ENCODE data around the gene NCAPG2. TPM values are rescaled to one million over a fixed set of nuclear protein-coding genes. Genes with fewer than 3 reads are reported as not detected.

The NCAPG2 gene
- total and polyA plus RNA-seq, 10 of the 15 experiments (the other 5 are each of a cell fraction or from before 2014, with no cell fraction given) = 11.2 to 78.2 (median 49.2) TPM

GRCh38 chr7:158582089-158582456 is 122.5 kb downstream of the NCAPG2 start:
- ChIA-PET CTCF (no interaction called here), SMC1A (ENCODE audit: uncharacterized antibody, unreplicated experiment) (no interaction called here), POLR2A (no interaction called here), RAD21 (ENCODE audit: unreplicated experiment) (no interaction called here)
- no peak overlapping the region for H2AFZ ChIP-seq (ENCODE audit: control insufficient read depth, low read depth, low read length)
- no peaks in the 10 kb centered on the region for H4K20me1 ChIP-seq (ENCODE audit: control insufficient read depth, insufficient read depth)
- no peaks in the 10 kb centered on the region; the same call in 2 of the 3 replicates for H3K9me3 ChIP-seq (replicated peaks; ENCODE audit: control insufficient read depth, insufficient read depth, low read length)
- no peak overlapping the region for H3K4me2 ChIP-seq (ENCODE audit: control insufficient read depth, insufficient read depth)
- H3K27ac ChIP-seq (ENCODE audit: control insufficient read depth, insufficient read depth) = no peak overlapping the region
- 54% methylated on average over 6 of the region's 6 CpGs for WGBS (ENCODE audit: insufficient coverage, insufficient replicate concordance, low lambda C conversion rate, missing lambda C conversion rate)
- ATAC-seq (no peak), DNase-seq (ENCODE audit: low read depth, low spot score) (no peak), FAIRE-seq (no peak)
- BruUV-seq (replicated peaks) = no TSS peak
- no peak overlapping the region for H3K4me3 ChIP-seq
- no peaks in the 10 kb centered on the region for H3K27me3 ChIP-seq (replicated peaks in 1 of 2; ENCODE audit: control insufficient read depth in 2 of 2, insufficient read depth in 2 of 2, low read length in 1 of 2)
- H3K9ac ChIP-seq (ENCODE audit: control insufficient read depth, insufficient read depth, low read length) = no peak overlapping the region
- H3K4me1 ChIP-seq (ENCODE audit: control insufficient read depth, insufficient read depth, low read length) = no peaks in the 10 kb centered on the region
- H3K36me3 ChIP-seq (ENCODE audit: control insufficient read depth in 2 of 2, insufficient read depth in 2 of 2, low read length in 1 of 2) = no peaks in the 10 kb centered on the region
- TF ChIP-seq, protein P1, sequence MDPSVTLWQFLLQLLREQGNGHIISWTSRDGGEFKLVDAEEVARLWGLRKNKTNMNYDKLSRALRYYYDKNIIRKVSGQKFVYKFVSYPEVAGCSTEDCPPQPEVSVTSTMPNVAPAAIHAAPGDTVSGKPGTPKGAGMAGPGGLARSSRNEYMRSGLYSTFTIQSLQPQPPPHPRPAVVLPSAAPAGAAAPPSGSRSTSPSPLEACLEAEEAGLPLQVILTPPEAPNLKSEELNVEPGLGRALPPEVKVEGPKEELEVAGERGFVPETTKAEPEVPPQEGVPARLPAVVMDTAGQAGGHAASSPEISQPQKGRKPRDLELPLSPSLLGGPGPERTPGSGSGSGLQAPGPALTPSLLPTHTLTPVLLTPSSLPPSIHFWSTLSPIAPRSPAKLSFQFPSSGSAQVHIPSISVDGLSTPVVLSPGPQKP (IDR thresholded peaks at IDR 0.05; ENCODE audit: low read depth, low read length) = no peak
- TF ChIP-seq STAT3 (IDR thresholded peaks at IDR 0.05; ENCODE audit: low read depth, low read length) (no peak), SP1 (IDR thresholded peaks at IDR 0.05; ENCODE audit: low read depth, low read length) (no peak), MTA2 (IDR thresholded peaks at IDR 0.05; ENCODE audit: low read depth) (no peak), DPF2 (IDR thresholded peaks at IDR 0.05) (no peak), MEF2B (IDR thresholded peaks at IDR 0.05; ENCODE audit: partially characterized antibody, poor library complexity, severe bottlenecking) (no peak), NFYA (IDR thresholded peaks at IDR 0.05; ENCODE audit: borderline replicate concordance, low read depth, low read length) (no peak), CHD2 (IDR thresholded peaks at IDR 0.05; ENCODE audit: borderline replicate concordance, low read depth, low read length) (no peak), ZNF274 (IDR thresholded peaks at IDR 0.05; ENCODE audit: insufficient read depth, insufficient read length) (no peak), ZSCAN29 (IDR thresholded peaks at IDR 0.05) (no peak)
- TF ChIP-seq, protein P2, sequence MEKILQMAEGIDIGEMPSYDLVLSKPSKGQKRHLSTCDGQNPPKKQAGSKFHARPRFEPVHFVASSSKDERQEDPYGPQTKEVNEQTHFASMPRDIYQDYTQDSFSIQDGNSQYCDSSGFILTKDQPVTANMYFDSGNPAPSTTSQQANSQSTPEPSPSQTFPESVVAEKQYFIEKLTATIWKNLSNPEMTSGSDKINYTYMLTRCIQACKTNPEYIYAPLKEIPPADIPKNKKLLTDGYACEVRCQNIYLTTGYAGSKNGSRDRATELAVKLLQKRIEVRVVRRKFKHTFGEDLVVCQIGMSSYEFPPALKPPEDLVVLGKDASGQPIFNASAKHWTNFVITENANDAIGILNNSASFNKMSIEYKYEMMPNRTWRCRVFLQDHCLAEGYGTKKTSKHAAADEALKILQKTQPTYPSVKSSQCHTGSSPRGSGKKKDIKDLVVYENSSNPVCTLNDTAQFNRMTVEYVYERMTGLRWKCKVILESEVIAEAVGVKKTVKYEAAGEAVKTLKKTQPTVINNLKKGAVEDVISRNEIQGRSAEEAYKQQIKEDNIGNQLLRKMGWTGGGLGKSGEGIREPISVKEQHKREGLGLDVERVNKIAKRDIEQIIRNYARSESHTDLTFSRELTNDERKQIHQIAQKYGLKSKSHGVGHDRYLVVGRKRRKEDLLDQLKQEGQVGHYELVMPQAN (conservative IDR thresholded peaks at IDR 0.05) = no peak
- TF ChIP-seq, protein P3, sequence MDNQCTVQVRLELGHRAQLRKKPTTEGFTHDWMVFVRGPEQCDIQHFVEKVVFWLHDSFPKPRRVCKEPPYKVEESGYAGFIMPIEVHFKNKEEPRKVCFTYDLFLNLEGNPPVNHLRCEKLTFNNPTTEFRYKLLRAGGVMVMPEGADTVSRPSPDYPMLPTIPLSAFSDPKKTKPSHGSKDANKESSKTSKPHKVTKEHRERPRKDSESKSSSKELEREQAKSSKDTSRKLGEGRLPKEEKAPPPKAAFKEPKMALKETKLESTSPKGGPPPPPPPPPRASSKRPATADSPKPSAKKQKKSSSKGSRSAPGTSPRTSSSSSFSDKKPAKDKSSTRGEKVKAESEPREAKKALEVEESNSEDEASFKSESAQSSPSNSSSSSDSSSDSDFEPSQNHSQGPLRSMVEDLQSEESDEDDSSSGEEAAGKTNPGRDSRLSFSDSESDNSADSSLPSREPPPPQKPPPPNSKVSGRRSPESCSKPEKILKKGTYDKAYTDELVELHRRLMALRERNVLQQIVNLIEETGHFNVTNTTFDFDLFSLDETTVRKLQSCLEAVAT (IDR thresholded peaks at IDR 0.05) = no peak
- intact Hi-C loops (cut with micrococcal nuclease; ENCODE audit: unreplicated experiment) (no loop called here), in situ Hi-C loops (cut with MboI) (no loop called here)
- no peaks in the 10 kb centered on the region for H3K79me2 ChIP-seq (ENCODE audit: control insufficient read depth, insufficient read depth, low read length)
